ENCODE data around the gene SPATA31D4.
"Not testable (repeated sequence)": the region's sequence is repeated elsewhere in the genome, so short reads cannot be mapped to it uniquely, and the experiment has no call there.

The SPATA31D4 gene

DNA sequence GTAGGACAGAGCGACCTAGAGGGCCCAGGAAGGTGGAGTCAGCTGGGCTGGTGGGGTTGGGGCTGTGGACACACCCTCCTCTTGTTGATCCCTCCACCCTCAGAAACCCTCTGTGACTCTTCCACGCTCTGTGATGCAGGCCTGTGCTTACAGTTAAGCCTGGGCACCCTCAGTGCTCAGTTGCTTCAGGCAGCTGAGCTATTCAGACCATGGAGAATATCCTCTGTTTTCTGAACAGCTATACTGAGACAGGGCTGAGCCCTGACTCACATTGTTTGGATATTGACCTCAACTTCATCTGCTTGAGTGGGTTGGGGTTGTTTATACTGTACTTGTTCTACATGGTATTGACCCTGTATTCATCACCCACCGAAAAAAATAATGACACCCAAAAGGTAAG lies at the start of gene SPATA31D4:
TSS of gene SPATA31D4 (plus strand) at position 124 of the 400 bp plus-strand sequence. CDS start at position 210, 86 bp downstream.
- DNase-seq (ENCODE audit: low spot score), result not testable (repeated sequence)

GRCh38 chr9:81878530-81878929 lies 49.7 kb upstream of the SPATA31D4 start:
- DNase-seq (ENCODE audit: low spot score), result no peak

DNA sequence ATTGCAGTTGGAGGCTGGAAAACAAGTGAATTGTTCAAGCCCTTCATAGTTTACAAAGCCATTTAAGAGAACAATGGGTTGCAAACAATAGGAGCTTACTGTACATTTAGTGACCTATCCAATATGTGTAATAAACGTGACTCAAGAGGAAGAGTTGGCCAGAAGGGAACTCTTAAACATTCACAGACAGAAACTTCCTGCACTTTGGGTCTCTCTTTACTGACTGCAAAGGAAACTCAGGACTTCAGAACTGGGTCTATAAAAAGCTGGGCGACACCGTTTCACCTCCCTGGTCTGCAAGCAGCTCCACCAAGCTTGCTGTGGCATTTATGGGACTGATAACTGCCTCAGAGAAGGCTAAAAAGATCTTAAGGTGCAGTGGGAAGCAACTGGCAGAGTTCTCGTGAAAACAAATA lies 48.7 kb upstream of the SPATA31D4 start:
- DNase-seq (ENCODE audit: low spot score), result no peak

GRCh38 chr9:81885602-81886001 lies 42.6 kb upstream of the SPATA31D4 start:
- DNase-seq (ENCODE audit: low spot score), result no peak

- no peak for DNase-seq (ENCODE audit: low spot score)
These were observed 41.6 kb upstream of the SPATA31D4 start for GRCh38 chr9:81886665-81887064.

DNA sequence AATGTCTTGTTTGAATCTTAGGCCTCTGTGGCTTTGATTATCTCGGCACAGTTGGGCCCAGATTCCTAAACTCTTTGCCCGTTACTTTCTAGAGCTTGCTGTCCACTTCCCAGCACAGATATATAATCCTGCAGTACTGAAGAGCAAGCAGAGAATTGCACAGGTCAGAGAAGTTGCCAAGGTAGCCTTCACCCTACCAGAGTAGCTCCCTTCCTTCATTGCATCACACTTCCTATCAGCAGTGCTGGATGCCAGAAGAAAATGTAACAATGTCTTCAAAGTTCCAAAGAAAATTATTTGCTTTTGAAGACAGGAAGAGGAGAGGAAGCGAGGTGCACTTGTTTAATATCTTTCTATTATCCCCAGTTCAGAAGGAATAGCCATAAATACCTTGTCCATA lies 38.1 kb upstream of the SPATA31D4 start:
- DNase-seq (ENCODE audit: low spot score), result no peak

- no peak for DNase-seq (ENCODE audit: low spot score)
These were observed 35.8 kb upstream of the SPATA31D4 start for GRCh38 chr9:81892440-81892839.

DNA sequence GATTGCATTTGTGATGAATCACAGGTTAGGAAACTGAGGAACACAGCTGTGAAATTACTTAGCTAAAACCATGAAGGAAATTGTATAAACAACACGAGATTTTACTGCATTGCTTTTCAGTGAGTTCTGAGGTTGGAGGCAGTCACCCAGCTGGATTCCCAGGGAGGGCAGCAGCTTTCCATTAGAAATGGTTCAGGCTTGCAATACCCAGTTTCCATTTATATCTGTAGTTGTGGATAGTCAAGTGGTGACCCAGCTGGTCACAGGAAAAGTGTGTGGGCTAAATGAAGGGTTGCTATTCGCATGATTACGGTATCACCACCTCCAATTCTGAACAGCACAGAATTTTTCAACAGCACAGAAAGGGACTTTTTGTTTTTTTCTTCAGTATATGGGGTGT lies 34.3 kb upstream of the SPATA31D4 start:
- DNase-seq (ENCODE audit: low spot score), result no peak

GRCh38 chr9:81894891-81895290 lies 33.3 kb upstream of the SPATA31D4 start:
- DNase-seq (ENCODE audit: low spot score), result no peak

GRCh38 chr9:81896070-81896469 lies 32.2 kb upstream of the SPATA31D4 start:
- no peak for DNase-seq (ENCODE audit: low spot score)

DNA sequence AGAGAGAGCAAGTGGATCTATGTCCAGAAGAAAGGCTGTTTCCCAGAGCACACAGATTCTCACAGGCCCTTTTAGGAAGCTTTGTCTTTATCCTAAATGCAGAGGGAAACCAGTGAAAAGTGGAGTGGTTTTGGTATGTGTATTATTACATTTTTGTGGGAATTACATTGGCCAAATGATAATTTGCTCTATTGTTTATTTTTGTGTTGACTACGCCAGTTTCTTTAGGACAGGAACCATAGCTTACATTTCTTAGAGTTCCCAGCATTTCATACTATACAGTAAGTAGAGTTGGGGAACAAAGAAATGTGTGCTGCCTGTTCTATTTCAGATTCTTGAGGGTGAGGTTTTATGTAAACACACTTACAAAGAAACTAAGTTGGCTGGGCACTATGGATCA lies 29.4 kb upstream of the SPATA31D4 start:
- DNase-seq (ENCODE audit: low spot score), result no peak

DNA sequence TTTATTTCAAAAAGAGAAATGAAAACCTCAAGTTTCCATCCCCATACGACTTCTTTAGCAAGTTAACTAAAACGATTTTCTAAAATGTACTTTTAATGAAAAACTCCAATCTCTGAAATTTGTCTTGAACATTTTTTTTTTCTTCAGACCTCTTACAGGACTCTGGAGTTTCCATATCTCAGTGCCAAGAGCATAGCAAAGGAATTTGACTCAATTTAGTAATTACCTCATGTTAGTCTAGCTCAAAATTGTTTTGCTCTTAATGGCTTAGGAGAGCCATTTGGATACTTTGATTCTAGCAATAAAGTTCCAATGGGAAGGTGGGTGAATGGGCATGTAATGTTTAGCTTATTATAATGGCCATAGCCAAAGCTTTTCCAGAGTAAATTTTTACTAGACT lies 26.0 kb upstream of the SPATA31D4 start:
- no peak for DNase-seq (ENCODE audit: low spot score)

DNA sequence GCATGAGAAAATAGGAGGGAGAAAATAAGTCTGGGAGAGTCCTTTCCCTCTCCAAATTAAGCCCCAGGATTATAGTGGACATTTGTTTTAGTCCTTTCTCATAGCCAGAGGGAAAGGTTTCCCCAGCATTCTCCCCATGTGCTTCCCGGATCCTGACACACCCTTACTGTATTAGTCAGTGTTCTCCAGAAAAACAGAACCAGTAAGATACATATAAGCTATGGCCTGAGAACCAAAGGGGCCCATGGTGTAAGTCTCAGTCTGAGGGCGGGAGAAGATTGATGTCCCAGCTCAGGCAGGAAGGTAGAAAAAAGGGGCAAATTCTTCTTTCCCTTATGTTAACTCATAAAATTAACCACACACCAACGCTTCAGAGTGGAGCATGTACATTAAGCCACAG lies 25.6 kb upstream of the SPATA31D4 start:
- DNase-seq (ENCODE audit: low spot score), result no peak

GRCh38 chr9:81906671-81907070 lies 21.6 kb upstream of the SPATA31D4 start:
- no peak for DNase-seq (ENCODE audit: low spot score)

- no peak for DNase-seq (ENCODE audit: low spot score)
These were observed 16.1 kb upstream of the SPATA31D4 start for GRCh38 chr9:81912135-81912534.

DNA sequence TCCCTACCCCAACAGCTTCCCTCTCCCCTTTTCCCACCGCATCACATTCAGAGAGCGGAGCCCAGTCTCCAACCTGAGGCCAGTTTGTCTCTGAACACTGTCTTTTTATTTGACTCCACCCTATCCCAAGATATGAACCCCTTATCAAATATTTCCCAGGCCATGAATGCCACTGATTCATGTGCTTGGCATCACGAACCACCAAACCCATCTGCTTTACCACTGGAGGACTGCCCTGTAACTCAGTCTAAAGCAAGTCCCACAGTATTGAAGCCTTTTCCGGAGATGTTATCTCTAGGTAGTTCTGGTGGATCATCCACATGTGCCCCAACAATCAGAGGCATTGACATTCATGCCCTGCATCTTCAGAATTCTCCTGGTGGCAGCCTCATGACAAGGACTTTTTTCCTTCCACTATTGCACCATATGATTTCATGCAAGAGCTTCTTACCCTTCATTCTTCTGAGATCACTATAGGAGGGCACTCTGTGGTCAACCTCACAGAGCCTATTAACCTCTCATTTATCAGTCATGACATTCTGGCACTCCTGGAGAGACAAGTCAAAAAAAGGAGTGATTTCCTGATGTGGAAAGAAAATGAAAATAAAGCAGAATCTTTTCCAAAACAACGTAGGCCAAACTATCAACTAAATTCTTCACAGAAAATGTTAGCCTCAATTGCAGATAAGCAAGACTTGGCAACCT lies 12.3 kb upstream of the SPATA31D4 start:
- no peak for DNase-seq (ENCODE audit: low spot score)

DNA sequence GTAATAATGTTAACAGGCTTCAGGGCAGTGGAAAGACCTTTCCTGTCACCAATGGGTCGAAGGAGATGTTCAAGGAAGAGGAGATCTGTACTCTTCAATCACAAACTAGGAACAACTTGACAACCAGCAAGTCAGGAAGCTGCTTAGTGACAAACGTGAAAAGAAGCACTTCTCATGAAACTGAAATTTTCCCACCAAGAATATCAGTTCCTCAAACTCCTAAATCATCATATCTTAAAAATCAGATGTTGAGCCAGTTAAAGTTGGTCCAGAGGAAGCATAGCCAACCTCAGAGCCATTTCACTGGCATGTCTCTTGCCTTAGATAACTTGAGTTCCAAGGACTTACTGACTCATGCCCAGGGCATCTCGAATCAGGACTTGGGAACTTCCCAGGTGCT lies 9.7 kb upstream of the SPATA31D4 start:
- not testable (repeated sequence) for DNase-seq (ENCODE audit: low spot score)

DNA sequence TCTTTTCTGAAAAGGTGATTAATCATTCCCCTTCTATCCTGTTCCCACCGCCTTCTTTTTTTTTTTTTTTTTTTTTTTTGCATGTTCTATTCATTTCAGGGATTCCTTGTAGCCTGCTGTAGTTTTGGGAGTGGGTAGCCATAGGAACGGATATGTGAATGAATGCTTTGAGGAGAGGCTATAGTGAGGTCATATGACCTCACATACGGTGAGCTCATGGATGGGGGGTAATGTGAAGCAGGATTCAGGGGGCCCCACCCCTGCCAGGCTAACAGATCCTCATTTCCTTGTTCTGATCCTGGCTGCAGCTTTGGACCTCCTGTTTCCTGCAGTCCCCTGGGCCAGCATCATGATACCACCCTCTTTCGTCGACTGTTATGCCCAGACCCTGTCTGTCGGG lies 1.9 kb downstream of the SPATA31D4 start:
- DNase-seq (ENCODE audit: low spot score), result not testable (repeated sequence)

DNA sequence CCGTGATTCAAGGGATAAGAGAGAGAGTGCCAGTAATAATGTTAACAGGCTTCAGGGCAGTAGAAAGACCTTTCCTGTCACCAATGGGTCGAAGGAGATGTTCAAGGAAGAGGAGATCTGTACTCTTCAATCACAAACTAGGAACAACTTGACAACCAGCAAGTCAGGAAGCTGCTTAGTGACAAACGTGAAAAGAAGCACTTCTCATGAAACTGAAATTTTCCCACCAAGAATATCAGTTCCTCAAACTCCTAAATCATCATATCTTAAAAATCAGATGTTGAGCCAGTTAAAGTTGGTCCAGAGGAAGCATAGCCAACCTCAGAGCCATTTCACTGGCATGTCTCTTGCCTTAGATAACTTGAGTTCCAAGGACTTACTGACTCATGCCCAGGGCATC lies 5.3 kb downstream of the SPATA31D4 start:
- DNase-seq (ENCODE audit: low spot score), result not testable (repeated sequence)

DNA sequence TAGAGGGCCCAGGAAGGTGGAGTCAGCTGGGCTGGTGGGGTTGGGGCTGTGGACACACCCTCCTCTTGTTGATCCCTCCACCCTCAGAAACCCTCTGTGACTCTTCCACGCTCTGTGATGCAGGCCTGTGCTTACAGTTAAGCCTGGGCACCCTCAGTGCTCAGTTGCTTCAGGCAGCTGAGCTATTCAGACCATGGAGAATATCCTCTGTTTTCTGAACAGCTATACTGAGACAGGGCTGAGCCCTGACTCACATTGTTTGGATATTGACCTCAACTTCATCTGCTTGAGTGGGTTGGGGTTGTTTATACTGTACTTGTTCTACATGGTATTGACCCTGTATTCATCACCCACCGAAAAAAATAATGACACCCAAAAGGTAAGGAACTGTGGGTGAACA lies 15.2 kb downstream of the SPATA31D4 start, which contains the start of gene SPATA31D3:
TSS of gene SPATA31D3 (plus strand) at position 108 of the 400 bp plus-strand sequence. CDS start at position 194, 86 bp downstream.
- DNase-seq (ENCODE audit: low spot score), result not testable (repeated sequence)

DNA sequence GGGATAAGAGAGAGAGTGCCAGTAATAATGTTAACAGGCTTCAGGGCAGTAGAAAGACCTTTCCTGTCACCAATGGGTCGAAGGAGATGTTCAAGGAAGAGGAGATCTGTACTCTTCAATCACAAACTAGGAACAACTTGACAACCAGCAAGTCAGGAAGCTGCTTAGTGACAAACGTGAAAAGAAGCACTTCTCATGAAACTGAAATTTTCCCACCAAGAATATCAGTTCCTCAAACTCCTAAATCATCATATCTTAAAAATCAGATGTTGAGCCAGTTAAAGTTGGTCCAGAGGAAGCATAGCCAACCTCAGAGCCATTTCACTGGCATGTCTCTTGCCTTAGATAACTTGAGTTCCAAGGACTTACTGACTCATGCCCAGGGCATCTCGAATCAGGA lies 20.4 kb downstream of the SPATA31D4 start:
- not testable (repeated sequence) for DNase-seq (ENCODE audit: low spot score)

DNA sequence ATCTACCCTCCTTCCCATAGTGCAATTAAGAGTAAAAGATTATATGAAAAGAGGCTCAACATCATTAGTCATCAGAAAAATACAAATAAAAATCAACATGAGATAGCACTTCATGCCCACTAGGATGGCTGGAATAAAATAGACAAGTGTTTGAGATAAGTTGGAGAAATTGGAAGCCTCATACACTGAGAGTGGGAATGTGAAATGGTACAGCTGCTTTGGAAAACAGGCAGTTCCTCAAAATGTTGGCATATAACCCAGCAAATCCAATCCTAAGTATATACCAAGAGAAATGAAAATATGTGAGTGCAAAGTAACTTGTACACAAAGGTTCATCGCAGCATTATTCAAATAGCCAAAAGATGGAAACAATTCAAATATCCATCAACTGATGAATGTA lies 24.9 kb downstream of the SPATA31D4 start:
- no peak for DNase-seq (ENCODE audit: low spot score)

DNA sequence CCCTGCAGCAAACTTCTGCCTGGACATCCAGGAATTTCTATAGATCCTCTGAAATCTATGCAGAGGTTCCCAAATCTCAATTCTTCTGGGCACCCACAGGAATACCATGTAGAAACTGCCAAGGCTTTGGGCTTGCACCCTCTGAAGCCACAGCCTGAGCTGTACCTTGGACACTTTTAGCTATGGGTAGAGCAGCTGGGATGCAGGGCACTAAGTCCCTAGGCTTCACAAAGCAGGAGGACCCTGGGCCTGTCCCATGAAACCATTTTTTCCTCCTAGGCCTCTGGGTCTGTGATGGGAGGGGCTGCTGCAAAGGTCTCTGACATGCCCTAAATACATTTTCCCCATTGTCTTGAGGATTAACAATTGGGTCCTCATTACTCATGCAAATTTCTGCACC lies 27.4 kb downstream of the SPATA31D4 start:
- DNase-seq (ENCODE audit: low spot score), result no peak

All from SW480 (cell line).